Measurements from ENCODE around the gene CEP162.

DNA sequence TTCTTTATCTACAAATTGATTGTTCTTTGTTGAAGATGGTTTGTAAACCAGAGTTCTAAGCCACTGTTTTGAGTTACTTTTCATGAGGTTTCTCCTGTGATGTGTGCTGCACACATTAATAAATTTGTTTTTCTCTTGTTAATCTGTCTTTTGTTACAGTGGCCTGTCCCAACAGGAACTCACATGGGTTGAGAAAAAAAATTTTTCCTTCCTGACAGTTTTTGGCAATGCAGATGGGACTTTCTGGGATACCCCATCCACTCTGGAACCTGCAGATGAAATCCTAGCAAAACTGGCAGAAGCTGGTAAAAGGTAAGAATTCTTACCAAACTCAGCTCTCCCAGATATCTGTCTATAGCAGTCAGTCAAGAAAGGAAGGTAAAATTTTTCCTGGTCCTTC, 88.1 kb downstream of the CEP162 start:
- no peak for TF ChIP-seq ZFX (IDR thresholded peaks at IDR 0.05)
- TF ChIP-seq, protein P1, sequence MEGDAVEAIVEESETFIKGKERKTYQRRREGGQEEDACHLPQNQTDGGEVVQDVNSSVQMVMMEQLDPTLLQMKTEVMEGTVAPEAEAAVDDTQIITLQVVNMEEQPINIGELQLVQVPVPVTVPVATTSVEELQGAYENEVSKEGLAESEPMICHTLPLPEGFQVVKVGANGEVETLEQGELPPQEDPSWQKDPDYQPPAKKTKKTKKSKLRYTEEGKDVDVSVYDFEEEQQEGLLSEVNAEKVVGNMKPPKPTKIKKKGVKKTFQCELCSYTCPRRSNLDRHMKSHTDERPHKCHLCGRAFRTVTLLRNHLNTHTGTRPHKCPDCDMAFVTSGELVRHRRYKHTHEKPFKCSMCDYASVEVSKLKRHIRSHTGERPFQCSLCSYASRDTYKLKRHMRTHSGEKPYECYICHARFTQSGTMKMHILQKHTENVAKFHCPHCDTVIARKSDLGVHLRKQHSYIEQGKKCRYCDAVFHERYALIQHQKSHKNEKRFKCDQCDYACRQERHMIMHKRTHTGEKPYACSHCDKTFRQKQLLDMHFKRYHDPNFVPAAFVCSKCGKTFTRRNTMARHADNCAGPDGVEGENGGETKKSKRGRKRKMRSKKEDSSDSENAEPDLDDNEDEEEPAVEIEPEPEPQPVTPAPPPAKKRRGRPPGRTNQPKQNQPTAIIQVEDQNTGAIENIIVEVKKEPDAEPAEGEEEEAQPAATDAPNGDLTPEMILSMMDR (conservative IDR thresholded peaks at IDR 0.05) = no peak

Data from C4-2B (cell line).